Kasumi-1 (cell line): Measurements from ENCODE around the gene WDR31.

Experiments
- DNase-seq, 2 experiments: peaks; one replicate each; lab custom pipeline; 2025; lab: John Stamatoyannopoulos, UW

WDR31 gene

DNA sequence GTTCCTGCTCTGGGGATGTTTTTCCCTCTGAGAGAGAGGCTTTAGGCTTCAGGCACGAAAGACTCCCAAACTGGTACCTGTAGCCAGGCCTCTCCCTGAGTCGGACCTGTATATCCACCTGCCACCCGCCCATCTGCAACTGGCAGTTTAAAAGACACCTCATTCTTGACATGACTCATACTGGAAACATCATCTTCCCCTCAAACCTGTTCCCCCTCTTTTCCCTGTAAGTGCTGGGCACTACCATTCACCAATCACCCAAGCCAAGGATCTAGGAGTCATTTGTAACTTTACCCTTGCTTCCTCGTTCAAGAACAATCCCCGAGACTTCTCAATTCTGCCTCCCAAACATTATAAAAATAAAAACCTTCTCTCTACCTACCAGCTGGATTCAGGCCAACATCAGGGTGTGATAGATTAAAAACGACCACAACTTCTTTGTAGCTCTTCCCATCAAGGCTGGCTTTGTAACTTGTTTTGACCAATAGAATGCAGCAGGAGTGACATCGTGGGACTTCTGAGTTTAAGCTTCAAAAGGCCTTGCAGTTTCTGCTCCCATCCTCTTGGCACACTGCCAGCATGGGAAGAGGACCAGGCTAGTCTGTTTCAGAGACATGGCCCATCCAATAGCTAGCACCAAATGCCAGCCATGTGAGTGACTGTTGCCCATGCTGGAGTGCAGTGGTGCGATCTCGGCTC, 1.8 kb upstream of the WDR31 start:
- no peak for DNase-seq

- no peak for DNase-seq
Observed at GRCh38 chr9:113337714-113338113, 2.4 kb downstream of the WDR31 start.

GRCh38 chr9:113331780-113332179, 8.3 kb downstream of the WDR31 start:
- no peak for DNase-seq

GRCh38 chr9:113328045-113328782, 11.9 kb downstream of the WDR31 start:
- DNase-seq, result no peak

GRCh38 chr9:113326230-113326629, 13.8 kb downstream of the WDR31 start:
- DNase-seq, result no peak

- DNase-seq, result no peak
Observed at GRCh38 chr9:113322671-113323070, 17.4 kb downstream of the WDR31 start.

- no peak for DNase-seq
Observed at GRCh38 chr9:113320051-113320450, 20.0 kb downstream of the WDR31 start.

DNA sequence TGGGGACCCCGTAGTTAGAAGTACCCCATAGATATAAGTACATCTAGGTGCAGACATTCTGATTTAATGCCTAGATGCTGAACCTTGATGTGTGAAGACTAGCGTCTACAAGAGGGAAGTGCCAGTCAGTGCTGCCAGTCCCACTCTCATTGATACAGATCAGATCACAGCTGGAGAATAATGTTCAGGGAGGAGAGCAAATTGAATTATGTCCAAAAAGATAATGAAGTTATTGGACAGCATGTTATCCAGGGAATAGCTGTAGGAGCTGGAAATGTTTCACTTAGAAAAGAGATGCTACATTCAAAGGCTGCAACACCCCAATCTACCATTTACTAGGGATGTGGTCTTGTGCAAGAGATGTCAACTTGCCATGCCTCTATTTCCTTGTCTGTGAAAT, 21.0 kb downstream of the WDR31 start:
- DNase-seq, result no peak

DNA sequence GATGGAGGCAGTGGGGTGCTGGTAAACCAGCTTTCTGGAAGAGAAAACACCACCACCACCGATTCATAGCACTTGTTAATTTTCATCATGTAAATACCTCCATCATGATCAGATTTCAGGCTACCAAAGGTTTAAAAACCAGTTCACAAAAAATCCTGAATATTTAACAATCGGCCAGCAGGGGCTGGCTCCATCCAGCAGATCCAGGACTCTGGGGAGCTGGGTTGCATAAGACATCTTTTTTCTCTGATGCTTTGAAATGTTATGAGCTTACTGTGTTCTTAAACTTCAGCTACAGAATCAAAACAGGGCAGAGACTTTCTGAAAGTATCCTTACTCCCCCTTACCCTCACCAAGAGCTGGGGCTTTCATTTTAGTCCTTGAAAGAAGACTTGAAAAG, 22.3 kb downstream of the WDR31 start:
- DNase-seq, result no peak

- DNase-seq, result no peak
Observed at GRCh38 chr9:113316030-113316429, 24.0 kb downstream of the WDR31 start.

DNA sequence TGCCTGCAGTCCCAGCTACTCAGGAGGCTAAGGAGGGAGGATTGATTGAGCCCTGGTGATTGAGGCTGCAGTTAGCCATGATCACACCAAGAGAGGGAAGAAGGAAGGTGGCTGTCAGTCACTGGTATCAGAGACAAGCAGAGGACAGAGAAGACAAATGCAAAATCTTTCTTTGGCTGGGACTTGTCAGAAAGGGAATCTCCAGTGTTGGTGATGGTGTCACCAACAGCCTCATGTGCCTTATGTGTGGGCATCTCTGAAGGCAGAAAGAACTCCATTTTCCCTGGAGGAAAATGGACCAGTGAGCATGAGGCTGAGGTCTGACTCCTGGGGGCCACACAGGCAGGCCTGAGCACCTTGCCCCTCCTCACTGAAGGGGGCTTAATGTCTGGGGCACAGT, 24.8 kb downstream of the WDR31 start:
- no peak for DNase-seq

- no peak for DNase-seq
Observed at GRCh38 chr9:113313261-113313660, 26.8 kb downstream of the WDR31 start.

- no peak for DNase-seq
Observed at GRCh38 chr9:113311961-113312360, 28.1 kb downstream of the WDR31 start.

DNA sequence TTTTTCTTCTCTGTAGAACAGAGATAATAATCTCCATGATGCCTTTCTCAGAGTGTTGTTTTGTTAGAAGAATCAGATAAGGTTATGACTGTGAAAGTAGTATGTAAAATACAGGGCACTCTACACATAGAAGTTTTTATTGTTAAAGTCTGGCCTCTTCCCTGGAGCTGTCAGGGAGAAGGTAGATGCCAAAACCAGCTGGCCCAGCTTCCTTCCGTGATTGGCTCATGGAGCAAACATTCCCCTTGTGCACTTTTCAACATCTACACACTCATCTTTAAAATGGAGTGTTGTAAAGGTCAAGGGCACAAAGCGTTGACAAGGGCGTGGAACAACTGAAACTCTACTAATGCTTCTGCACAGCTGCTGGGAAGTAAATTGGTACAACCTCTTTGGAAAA, 29.5 kb downstream of the WDR31 start:
- DNase-seq, result no peak

GRCh38 chr9:113309204-113309813, 30.8 kb downstream of the WDR31 start:
- DNase-seq, result peak; percentile 58 to 78

GRCh38 chr9:113307396-113307975, 32.6 kb downstream of the WDR31 start:
- DNase-seq, result no peak

GRCh38 chr9:113306566-113306965, 33.5 kb downstream of the WDR31 start:
- DNase-seq, result no peak

DNA sequence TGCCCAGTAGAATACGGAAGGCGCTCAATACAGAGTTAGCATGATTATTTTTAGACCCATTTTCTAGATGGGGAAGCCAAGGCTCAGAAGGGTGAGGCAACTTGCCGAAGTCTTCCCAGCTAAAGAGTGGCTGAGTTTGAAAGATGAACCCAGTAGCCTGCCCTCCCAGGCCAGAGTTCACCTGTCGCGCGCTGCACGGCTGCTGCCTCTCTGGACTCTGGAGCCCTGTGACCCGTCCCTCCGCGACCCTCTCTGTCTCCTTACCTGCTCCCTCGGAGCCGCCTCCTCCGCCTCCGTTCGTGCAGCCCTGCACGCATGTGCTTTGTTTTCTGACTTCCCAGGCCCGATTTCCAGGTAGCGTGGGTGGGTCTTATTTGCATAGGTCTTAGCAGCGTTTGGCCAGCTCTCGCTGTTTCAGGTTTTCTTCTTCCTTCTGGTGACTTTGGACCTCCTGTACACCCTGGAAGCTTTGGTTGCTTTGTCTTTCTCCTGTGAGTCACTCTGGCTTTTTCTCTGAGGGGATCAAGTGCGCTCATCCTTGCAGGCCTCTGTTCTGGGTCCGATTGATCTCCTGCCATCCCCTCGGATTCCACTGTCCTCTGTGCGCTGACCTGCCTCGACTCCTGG, 37.2 kb downstream of the WDR31 start, which contains the start of gene RNF183:
RNF183 (minus strand) TSS at position 585 of the 627 bp plus-strand sequence. CDS start 5,192 bp downstream, outside the sequence.
- DNase-seq, result no peak

DNA sequence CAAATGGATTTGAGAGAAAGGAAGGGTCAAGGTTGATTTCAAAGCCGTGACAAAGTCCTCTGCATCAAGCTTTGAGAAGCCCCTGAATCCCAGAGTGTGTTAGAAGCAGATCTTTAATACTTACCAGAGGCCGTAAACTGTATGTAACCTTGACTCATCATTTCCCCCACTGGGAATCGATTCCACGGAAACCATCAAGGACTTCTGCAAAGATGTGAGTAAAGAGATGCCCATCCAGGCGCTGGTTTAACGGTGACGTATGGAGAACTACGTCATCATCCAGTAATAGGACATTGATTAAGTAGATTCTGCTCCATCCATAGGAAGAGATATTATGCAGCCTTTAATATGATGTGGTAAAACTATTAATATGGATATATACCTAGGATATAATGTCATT, 38.5 kb downstream of the WDR31 start:
- DNase-seq, result no peak

DNA sequence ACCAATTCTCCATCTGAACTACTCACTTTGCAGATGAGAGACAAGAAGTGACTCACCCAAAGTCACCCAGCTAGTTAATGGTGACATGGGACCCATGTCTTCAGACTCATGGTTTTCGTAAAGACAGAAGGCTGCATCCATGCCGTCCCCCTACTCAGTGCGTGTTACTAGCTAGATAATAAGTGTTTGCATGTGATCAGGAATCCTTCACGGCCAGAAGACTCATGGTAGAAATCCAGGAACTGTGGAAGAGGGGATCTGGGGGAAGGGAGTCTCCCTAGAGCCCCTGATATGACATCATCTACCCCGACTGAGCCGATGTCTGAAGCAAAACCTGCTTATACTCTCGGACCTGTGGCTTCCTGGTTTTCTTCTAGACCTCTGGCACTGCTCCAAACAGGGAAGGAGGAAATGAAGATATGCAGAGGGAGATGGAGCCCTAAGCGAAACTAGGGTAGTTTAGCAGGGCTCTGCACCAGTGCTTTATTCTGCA, 40.2 kb downstream of the WDR31 start:
- DNase-seq, result peak; percentile 50 to 68

- DNase-seq, result no peak
Observed at GRCh38 chr9:113298924-113299770, 40.9 kb downstream of the WDR31 start.
